Spinal cord (tissue), 10 donors: Measurements from ENCODE around the gene SCGB2A2. TPM values are rescaled to one million over a fixed set of nuclear protein-coding genes. Genes with fewer than 3 reads are reported as not detected.

Source experiments
- DNase-seq, 6 donors: peaks; one replicate each; pipeline versions ENCODE4 v3.0.0 to v3.0.0-alpha.2; 2013 to 2015; ENCODE audit warnings: low spot score in 6 of 6, low read depth in 4 of 6
- H3K27ac ChIP-seq: one replicate; pipeline ENCODE4 v1.5.1; 2013; ENCODE audit warnings: low read depth, low read length, control low read depth
- H3K27me3 ChIP-seq: one replicate; pipeline ENCODE4 v1.6.1; 2013; ENCODE audit warnings: low read length; ENCODE audit not compliant: control insufficient read depth, insufficient read depth
- H3K36me3 ChIP-seq: one replicate; pipeline ENCODE4 v1.6.1; 2013; ENCODE audit warnings: low read length; ENCODE audit not compliant: control insufficient read depth, insufficient read depth
- H3K4me1 ChIP-seq: one replicate; pipeline ENCODE4 v1.6.1; 2013; ENCODE audit warnings: low read length; ENCODE audit not compliant: control insufficient read depth, insufficient read depth
- H3K4me3 ChIP-seq: one replicate; pipeline ENCODE4 v1.5.1; 2013; ENCODE audit warnings: low read depth, low read length, control low read depth
- H3K9me3 ChIP-seq: one replicate; pipeline ENCODE4 v1.6.1; 2013; ENCODE audit warnings: low read length; ENCODE audit not compliant: control insufficient read depth, insufficient read depth
- WGBS: methylation state at CpG from one replicate; pipeline ENCODE4 v1.1.5; 2013; ENCODE audit warnings: missing lambda C conversion rate; ENCODE audit not compliant: insufficient coverage; 5-methylcytosine and 5-hydroxymethylcytosine counted together
- polyA plus RNA-seq, 2 donors: library from polyadenylated mRNA; unstranded; fragments of 120-200 nt; gene quantifications; one replicate each; pipeline ENCODE4 v1.2.1, GENCODE V29; 2013; ENCODE audit not compliant: insufficient read length in 2 of 2
- total RNA-seq, 2 donors: library from RNA; depleted of rRNA in 1 of 2; stranded (reverse); fragments of 120-200 nt in 1 of 2; fragments of >200 nt in 1 of 2; gene quantifications; one replicate each; pipeline versions ENCODE4 v1.2.3 to v1.2.4, GENCODE V29; 2013 to 2014
- donor health status: healthy.

SCGB2A2 gene
- total and polyA plus RNA-seq, 4 donors: not detected

GRCh38 chr11:62251698-62252097 is 18.3 kb upstream of the SCGB2A2 start:
- Histone ChIP-seq H3K27me3 (no peaks in the 10 kb centered on the region), H3K9me3 (no peaks in the 10 kb centered on the region), H3K4me3 (no peak overlapping the region), H3K4me1 (no peaks in the 10 kb centered on the region), H3K27ac (no peak overlapping the region), H3K36me3 (no peaks in the 10 kb centered on the region)
- DNase-seq: no peak
- 46% methylated on average over 4 of the region's 4 CpGs for WGBS

GRCh38 chr11:62253999-62254542 is 15.9 kb upstream of the SCGB2A2 start:
- Histone ChIP-seq H3K9me3 (no peaks in the 10 kb centered on the region), H3K4me3 (no peak overlapping the region), H3K27ac (no peak overlapping the region), H3K36me3 (no peaks in the 10 kb centered on the region), H3K4me1 (no peaks in the 10 kb centered on the region), H3K27me3 (no peaks in the 10 kb centered on the region)
- DNase-seq: no peak
- WGBS: no CpG with 5 or more reads among the region's 3 CpGs

GRCh38 chr11:62256281-62256680 is 13.7 kb upstream of the SCGB2A2 start:
- Histone ChIP-seq H3K4me3 (no peak overlapping the region), H3K36me3 (no peaks in the 10 kb centered on the region), H3K9me3 (no peaks in the 10 kb centered on the region), H3K27me3 (no peaks in the 10 kb centered on the region), H3K4me1 (no peaks in the 10 kb centered on the region), H3K27ac (no peak overlapping the region)
- no peak for DNase-seq
- no CpG with 5 or more reads among the region's 2 CpGs for WGBS

- H3K9me3 ChIP-seq: no peaks in the 10 kb centered on the region
- WGBS: 79% methylated on average over 3 of the region's 6 CpGs
- no peak for DNase-seq
These were observed 9.6 kb upstream of the SCGB2A2 start for GRCh38 chr11:62260261-62260953.

GRCh38 chr11:62264004-62264403 is 6.0 kb upstream of the SCGB2A2 start:
- Histone ChIP-seq H3K27me3 (peaks cover 2% of the 10 kb centered on the region), H3K4me3 (no peak overlapping the region), H3K27ac (no peak overlapping the region), H3K4me1 (no peaks in the 10 kb centered on the region), H3K9me3 (no peaks in the 10 kb centered on the region), H3K36me3 (no peaks in the 10 kb centered on the region)
- no CpG with 5 or more reads among the region's 1 CpG for WGBS
- no peak for DNase-seq

More at GRCh38 chr11:62260261-62260953, 9.6 kb upstream of the SCGB2A2 start:
- Histone ChIP-seq H3K36me3 (no peaks in the 10 kb centered on the region), H3K4me1 (no peaks in the 10 kb centered on the region), H3K27me3 (no peaks in the 10 kb centered on the region), H3K4me3 (no peak overlapping the region), H3K27ac (no peak overlapping the region)

- WGBS: 74% methylated on average over 4 of the region's 4 CpGs
- no peak overlapping the region for H3K4me3 ChIP-seq
- H3K36me3 ChIP-seq: no peaks in the 10 kb centered on the region
- H3K9me3 ChIP-seq: no peaks in the 10 kb centered on the region
- H3K27me3 ChIP-seq: peaks cover 2% of the 10 kb centered on the region
- no peak for DNase-seq
- no peak overlapping the region for H3K27ac ChIP-seq
- H3K4me1 ChIP-seq: no peaks in the 10 kb centered on the region
These were observed 3.4 kb upstream of the SCGB2A2 start for GRCh38 chr11:62266558-62266957.

GRCh38 chr11:62267050-62267449 is 2.9 kb upstream of the SCGB2A2 start:
- Histone ChIP-seq H3K9me3 (no peaks in the 10 kb centered on the region), H3K4me3 (no peak overlapping the region), H3K27ac (no peak overlapping the region), H3K36me3 (no peaks in the 10 kb centered on the region), H3K4me1 (no peaks in the 10 kb centered on the region), H3K27me3 (peaks cover 2% of the 10 kb centered on the region)
- DNase-seq: no peak
- WGBS: 80% methylated on average over 1 of the region's 1 CpG

GRCh38 chr11:62267576-62267975 is 2.4 kb upstream of the SCGB2A2 start:
- H3K4me1 ChIP-seq: no peaks in the 10 kb centered on the region
- H3K36me3 ChIP-seq: no peaks in the 10 kb centered on the region
- no peak overlapping the region for H3K4me3 ChIP-seq
- H3K9me3 ChIP-seq: no peaks in the 10 kb centered on the region
- DNase-seq: no peak
- WGBS: 80% methylated on average over 2 of the region's 3 CpGs
- H3K27ac ChIP-seq: no peak overlapping the region
- H3K27me3 ChIP-seq: peaks cover 2% of the 10 kb centered on the region

GRCh38 chr11:62273284-62273683 is 3.3 kb downstream of the SCGB2A2 start:
- no peaks in the 10 kb centered on the region for H3K27me3 ChIP-seq
- H3K4me1 ChIP-seq: no peaks in the 10 kb centered on the region
- no peak for DNase-seq
- H3K27ac ChIP-seq: no peak overlapping the region
- H3K36me3 ChIP-seq: no peaks in the 10 kb centered on the region
- H3K4me3 ChIP-seq: no peak overlapping the region
- no peaks in the 10 kb centered on the region for H3K9me3 ChIP-seq
- 82% methylated on average over 5 of the region's 5 CpGs for WGBS

GRCh38 chr11:62273789-62274275 is 3.9 kb downstream of the SCGB2A2 start:
- Histone ChIP-seq H3K4me3 (no peak overlapping the region), H3K27ac (no peak overlapping the region), H3K4me1 (no peaks in the 10 kb centered on the region), H3K27me3 (no peaks in the 10 kb centered on the region), H3K36me3 (no peaks in the 10 kb centered on the region), H3K9me3 (no peaks in the 10 kb centered on the region)
- DNase-seq: no peak
- WGBS: 68% methylated on average over 5 of the region's 7 CpGs
